Measurements from ENCODE around the gene MORN1.

DNA sequence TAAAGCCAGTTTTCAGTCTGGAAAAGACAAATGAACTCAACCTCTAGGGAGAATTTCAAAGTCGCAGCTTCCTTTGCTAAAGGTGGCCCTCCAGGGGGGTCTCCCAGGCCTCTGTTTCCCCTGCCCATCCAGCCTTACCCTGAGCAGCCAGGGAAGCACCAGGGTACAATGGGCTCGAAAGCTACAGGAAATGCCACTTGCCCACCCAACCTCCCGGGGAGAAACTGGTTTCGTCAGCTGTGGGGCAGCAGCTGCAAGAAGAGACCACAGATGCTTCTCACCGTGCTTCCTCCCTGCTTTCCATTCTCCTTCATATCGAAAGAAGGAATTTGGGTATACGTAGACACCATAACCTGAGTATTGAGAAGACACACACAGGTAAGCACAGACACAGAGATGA, 1.7 kb downstream of the MORN1 start:
- no peak for TF ChIP-seq EZH2 (IDR thresholded peaks at IDR 0.05)
- no peak for TF ChIP-seq POLR2AphosphoS5 (IDR thresholded peaks at IDR 0.05; ENCODE audit: borderline replicate concordance, low read depth, low read length)

Data from SK-N-MC (cell line).